ENCODE results near the gene MINDY3.

GRCh38 chr10:15763006-15763405, 97.3 kb downstream of the MINDY3 start:
- TF ChIP-seq CTCF (optimal IDR thresholded peaks at IDR 0.05 in 1 of 3, IDR thresholded peaks at IDR 0.05 in 1 of 3, conservative IDR thresholded peaks at IDR 0.05 in 1 of 3; ENCODE audit: extremely low read depth in 1 of 3, insufficient read depth in 2 of 3, low read length in 3 of 3), result no peak
- TF ChIP-seq EZH2 (IDR thresholded peaks at IDR 0.05; ENCODE audit: low read length), result no peak

Measured in keratinocyte (primary cell).